ENCODE data around the gene TRAPPC2L.
"Not testable (repeated sequence)": the region's sequence is repeated elsewhere in the genome, so short reads cannot be mapped to it uniquely, and the experiment has no call there.

The TRAPPC2L gene

GRCh38 chr16:88878967-88879787, 22.2 kb downstream of the TRAPPC2L start:
- DNase-seq (ENCODE audit: low spot score) = no peak

- no peak for DNase-seq (ENCODE audit: low spot score)
These were observed 22.8 kb downstream of the TRAPPC2L start for GRCh38 chr16:88879788-88880055.

GRCh38 chr16:88880226-88881006, 23.5 kb downstream of the TRAPPC2L start:
- no peak for DNase-seq (ENCODE audit: low spot score)

GRCh38 chr16:88881007-88881615, 24.2 kb downstream of the TRAPPC2L start:
- DNase-seq (ENCODE audit: low spot score) = no peak

- DNase-seq (ENCODE audit: low spot score) = no peak
These were observed 24.9 kb downstream of the TRAPPC2L start for GRCh38 chr16:88881675-88882357.

- no peak for DNase-seq (ENCODE audit: low spot score)
These were observed 25.6 kb downstream of the TRAPPC2L start for GRCh38 chr16:88882358-88883030.

- no peak for DNase-seq (ENCODE audit: low spot score)
These were observed 26.4 kb downstream of the TRAPPC2L start for GRCh38 chr16:88883117-88883895.

- no peak for DNase-seq (ENCODE audit: low spot score)
These were observed 27.0 kb downstream of the TRAPPC2L start for GRCh38 chr16:88883946-88884345.

- no peak for DNase-seq (ENCODE audit: low spot score)
These were observed 27.8 kb downstream of the TRAPPC2L start for GRCh38 chr16:88884569-88885271.

GRCh38 chr16:88885693-88886280, 28.9 kb downstream of the TRAPPC2L start:
- no peak for DNase-seq (ENCODE audit: low spot score)

GRCh38 chr16:88886420-88886844, 29.5 kb downstream of the TRAPPC2L start:
- no peak for DNase-seq (ENCODE audit: low spot score)

GRCh38 chr16:88886845-88887521, 30.1 kb downstream of the TRAPPC2L start:
- no peak for DNase-seq (ENCODE audit: low spot score)

- DNase-seq (ENCODE audit: low spot score) = no peak
These were observed 31.1 kb downstream of the TRAPPC2L start for GRCh38 chr16:88888057-88888456.

GRCh38 chr16:88888461-88889387, 31.8 kb downstream of the TRAPPC2L start:
- DNase-seq (ENCODE audit: low spot score) = peak; percentile 79

- not testable (repeated sequence) for DNase-seq (ENCODE audit: low spot score)
These were observed 32.9 kb downstream of the TRAPPC2L start for GRCh38 chr16:88889702-88890352.

GRCh38 chr16:88891083-88891482, 34.2 kb downstream of the TRAPPC2L start:
- no peak for DNase-seq (ENCODE audit: low spot score)

GRCh38 chr16:88892065-88892464, 35.1 kb downstream of the TRAPPC2L start:
- no peak for DNase-seq (ENCODE audit: low spot score)

All from D341Med (cell line).